ENCODE measurements around the gene POLR3H. TPM values are rescaled to one million over a fixed set of nuclear protein-coding genes. Genes with fewer than 3 reads are reported as not detected.

POLR3H gene
- total and polyA plus RNA-seq, 2 donors (not counting 1 experiment from before 2014, with no cell fraction given) = 12.4 to 32.1 TPM

DNA sequence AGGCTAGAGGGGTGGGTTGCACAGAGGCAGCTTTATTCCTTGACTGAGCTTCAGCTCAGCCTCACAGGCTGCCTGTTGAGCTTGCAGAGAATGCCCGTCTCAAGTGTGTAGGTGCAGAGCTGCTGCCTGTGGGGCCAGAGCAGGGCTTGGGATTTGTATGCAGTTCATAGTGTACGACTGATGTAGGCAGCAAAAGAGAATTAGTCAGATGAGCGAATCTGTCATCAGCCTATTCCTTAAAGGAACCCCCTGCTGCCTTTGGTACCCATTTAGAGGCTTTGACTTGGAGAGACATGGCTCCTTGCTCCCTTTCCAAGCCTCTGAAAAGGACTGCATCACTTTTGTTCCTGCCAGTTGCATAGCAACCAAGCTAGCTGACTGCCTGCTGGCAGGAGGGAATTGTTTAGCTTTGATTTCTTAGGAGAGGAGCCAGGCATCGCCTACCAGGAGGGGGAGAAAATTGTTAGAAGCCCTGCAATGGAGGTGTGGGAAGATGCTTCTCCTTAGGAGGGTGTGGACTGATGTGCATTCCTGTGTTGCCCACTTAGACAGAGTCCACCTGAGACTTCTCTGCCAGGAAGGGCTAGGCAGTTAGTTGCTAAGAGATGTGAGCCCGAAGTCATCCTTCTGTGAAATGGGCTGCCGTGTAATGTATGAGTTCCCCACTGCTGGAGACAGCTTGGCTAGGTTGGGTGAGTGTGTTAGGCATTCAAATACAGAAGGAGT is 64.4 kb downstream of the POLR3H start:
- Histone ChIP-seq H3K79me2 (ENCODE audit: control insufficient read depth, insufficient read depth, low read length) (peaks cover 93% of the 10 kb centered on the region), H4K20me1 (ENCODE audit: control insufficient read depth, insufficient read depth, low read length, poor library complexity, severe bottlenecking) (peaks cover 23% of the 10 kb centered on the region), H3K36me3 (replicated peaks in 1 of 2; ENCODE audit: control extremely low read depth in 1 of 2, control insufficient read depth in 1 of 2, extremely low read depth in 1 of 2, insufficient read depth in 2 of 2, low read length in 1 of 2) (peaks cover 3 to 10% of the 10 kb centered on the region in 2 experiments), H3K4me3 (ENCODE audit: control extremely low read depth in 1 of 5, extremely low read depth in 1 of 5, insufficient read depth in 1 of 5, low read depth in 2 of 5, low read length in 4 of 5) (peak overlapping the region in 4 of 5 experiments; percentile 0 to 25 (median 12)), H2AFZ (ENCODE audit: insufficient read depth, low read depth, low read length, poor library complexity, severe bottlenecking) (no peak overlapping the region), H3K27me3 (replicated peaks in 1 of 4; ENCODE audit: control extremely low read depth in 1 of 4, control insufficient read depth in 3 of 4, insufficient read depth in 4 of 4, low read length in 3 of 4) (no peaks in the 10 kb centered on the region), H3K9me3 (ENCODE audit: control extremely low read depth in 1 of 3, control insufficient read depth in 2 of 3, insufficient read depth in 1 of 3, low read length in 2 of 3) (peaks cover 0 to 10% (median 0%) of the 10 kb centered on the region in 3 donors), H3K4me2 (replicated peaks; ENCODE audit: low read depth, low read length, poor library complexity, severe bottlenecking) (peak overlapping the region; percentile 75), H3K9ac (ENCODE audit: low read length) (peak overlapping the region; percentile 46), H3K4me1 (ENCODE audit: control insufficient read depth in 2 of 2, insufficient read depth in 2 of 2, low read length in 2 of 2) (peaks cover 84 to 95% of the 10 kb centered on the region in 2 donors), H3K27ac (ENCODE audit: low read length in 2 of 2) (peak overlapping the region; percentile 82 to 86)
- TF ChIP-seq, protein P1, sequence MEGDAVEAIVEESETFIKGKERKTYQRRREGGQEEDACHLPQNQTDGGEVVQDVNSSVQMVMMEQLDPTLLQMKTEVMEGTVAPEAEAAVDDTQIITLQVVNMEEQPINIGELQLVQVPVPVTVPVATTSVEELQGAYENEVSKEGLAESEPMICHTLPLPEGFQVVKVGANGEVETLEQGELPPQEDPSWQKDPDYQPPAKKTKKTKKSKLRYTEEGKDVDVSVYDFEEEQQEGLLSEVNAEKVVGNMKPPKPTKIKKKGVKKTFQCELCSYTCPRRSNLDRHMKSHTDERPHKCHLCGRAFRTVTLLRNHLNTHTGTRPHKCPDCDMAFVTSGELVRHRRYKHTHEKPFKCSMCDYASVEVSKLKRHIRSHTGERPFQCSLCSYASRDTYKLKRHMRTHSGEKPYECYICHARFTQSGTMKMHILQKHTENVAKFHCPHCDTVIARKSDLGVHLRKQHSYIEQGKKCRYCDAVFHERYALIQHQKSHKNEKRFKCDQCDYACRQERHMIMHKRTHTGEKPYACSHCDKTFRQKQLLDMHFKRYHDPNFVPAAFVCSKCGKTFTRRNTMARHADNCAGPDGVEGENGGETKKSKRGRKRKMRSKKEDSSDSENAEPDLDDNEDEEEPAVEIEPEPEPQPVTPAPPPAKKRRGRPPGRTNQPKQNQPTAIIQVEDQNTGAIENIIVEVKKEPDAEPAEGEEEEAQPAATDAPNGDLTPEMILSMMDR (IDR thresholded peaks at IDR 0.05) = no peak
- TF ChIP-seq EZH2 (IDR thresholded peaks at IDR 0.05; ENCODE audit: borderline replicate concordance, insufficient read depth, low read depth, low read length, poor library complexity, severe bottlenecking) = no peak
- DNase-seq = no peak
- CTCF ChIA-PET = interaction anchor here (0.9 to 4.2 kb wide), 8 partner anchors 17 to 76 kb away, joined by 3 to 32 read pairs (median 8); no protein-coding TSS in a partner anchor
- no peak for ATAC-seq (ENCODE audit: low read depth)
- 47% methylated on average over 5 of the region's 6 CpGs for WGBS (ENCODE audit: insufficient coverage)
- intact Hi-C loops (cut with micrococcal nuclease) = loop anchor here (2.0 kb wide), 1 partner anchor 21 kb away; no protein-coding TSS in a partner anchor
- H3K27ac Mint-ChIP-seq = peak overlapping the region; percentile 95
- peaks cover 77% of the 10 kb centered on the region for H3K4me1 Mint-ChIP-seq
- H3K4me3 Mint-ChIP-seq = peak overlapping the region; percentile 76
- no peaks in the 10 kb centered on the region for H3K27me3 Mint-ChIP-seq
- POLR2A ChIA-PET = interaction anchor here (3.4 to 4.5 kb wide), 2 partner anchors 11 to 33 kb away, joined by 45 to 60 read pairs; partner anchors contain the start of genes ACO2, PHF5A and TOB2
- no peaks in the 10 kb centered on the region for H3K9me3 Mint-ChIP-seq (ENCODE audit: insufficient read depth)

All from B cell (primary cell).